Gastrocnemius medialis (tissue), 4 donors: ENCODE data around the gene VEGFA.

Experiments
- POLR2A ChIP-seq, 2 donors: fragments of 450-650 bp; IDR thresholded peaks; one replicate each; pipeline ENCODE4 v1.6.1; 2017; ENCODE audit warnings: antibody characterized with exemption in 2 of 2, mild to moderate bottlenecking in 2 of 2, moderate library complexity in 2 of 2
- TF ChIP-seq, protein P1 (sequence below), 5 experiments: fragments of 450-650 bp in 3 of 5; fragments of 200-600 bp in 2 of 5; sonication (generic) in 2 of 5; IDR thresholded peaks in 4 of 5; conservative IDR thresholded peaks in 1 of 5; 1 replicate in 4 of 5; 2 replicates in 1 of 5; pipeline ENCODE4 v1.5.1; 2016 to 2019; ENCODE audit warnings: antibody characterized with exemption in 5 of 5, mild to moderate bottlenecking in 3 of 5, moderate library complexity in 3 of 5

DNA sequence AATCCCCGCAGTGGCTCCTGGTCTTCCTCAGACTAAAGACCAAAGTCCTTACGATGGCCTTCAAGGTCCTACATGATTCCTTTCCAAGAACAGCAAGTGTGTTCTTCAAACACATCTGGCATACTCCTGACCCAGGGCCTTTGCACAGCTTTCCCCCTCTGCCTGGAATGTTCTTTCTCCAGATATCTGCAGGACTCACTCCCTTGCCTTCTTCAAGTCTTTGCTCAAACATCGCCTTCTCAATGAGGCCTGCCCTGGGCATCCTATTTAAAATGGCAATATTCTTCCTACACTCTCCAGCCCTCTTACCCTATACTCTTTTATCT is 30.2 kb downstream of the VEGFA start:
- TF ChIP-seq, protein P1, sequence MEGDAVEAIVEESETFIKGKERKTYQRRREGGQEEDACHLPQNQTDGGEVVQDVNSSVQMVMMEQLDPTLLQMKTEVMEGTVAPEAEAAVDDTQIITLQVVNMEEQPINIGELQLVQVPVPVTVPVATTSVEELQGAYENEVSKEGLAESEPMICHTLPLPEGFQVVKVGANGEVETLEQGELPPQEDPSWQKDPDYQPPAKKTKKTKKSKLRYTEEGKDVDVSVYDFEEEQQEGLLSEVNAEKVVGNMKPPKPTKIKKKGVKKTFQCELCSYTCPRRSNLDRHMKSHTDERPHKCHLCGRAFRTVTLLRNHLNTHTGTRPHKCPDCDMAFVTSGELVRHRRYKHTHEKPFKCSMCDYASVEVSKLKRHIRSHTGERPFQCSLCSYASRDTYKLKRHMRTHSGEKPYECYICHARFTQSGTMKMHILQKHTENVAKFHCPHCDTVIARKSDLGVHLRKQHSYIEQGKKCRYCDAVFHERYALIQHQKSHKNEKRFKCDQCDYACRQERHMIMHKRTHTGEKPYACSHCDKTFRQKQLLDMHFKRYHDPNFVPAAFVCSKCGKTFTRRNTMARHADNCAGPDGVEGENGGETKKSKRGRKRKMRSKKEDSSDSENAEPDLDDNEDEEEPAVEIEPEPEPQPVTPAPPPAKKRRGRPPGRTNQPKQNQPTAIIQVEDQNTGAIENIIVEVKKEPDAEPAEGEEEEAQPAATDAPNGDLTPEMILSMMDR (IDR thresholded peaks at IDR 0.05 in 4 of 5, conservative IDR thresholded peaks at IDR 0.05 in 1 of 5): no peak
- TF ChIP-seq POLR2A (IDR thresholded peaks at IDR 0.05): no peak
